HG03280 (cell line): ENCODE measurements around the gene ZBTB16.

Source experiments
- ATAC-seq: cut with Tn5 transposase; IDR thresholded peaks from one replicate; pipeline ENCODE4 v1.9.1; 2021; ENCODE audit warnings: mild to moderate bottlenecking, moderate library complexity; ENCODE audit not compliant: unreplicated experiment

Gene ZBTB16

DNA sequence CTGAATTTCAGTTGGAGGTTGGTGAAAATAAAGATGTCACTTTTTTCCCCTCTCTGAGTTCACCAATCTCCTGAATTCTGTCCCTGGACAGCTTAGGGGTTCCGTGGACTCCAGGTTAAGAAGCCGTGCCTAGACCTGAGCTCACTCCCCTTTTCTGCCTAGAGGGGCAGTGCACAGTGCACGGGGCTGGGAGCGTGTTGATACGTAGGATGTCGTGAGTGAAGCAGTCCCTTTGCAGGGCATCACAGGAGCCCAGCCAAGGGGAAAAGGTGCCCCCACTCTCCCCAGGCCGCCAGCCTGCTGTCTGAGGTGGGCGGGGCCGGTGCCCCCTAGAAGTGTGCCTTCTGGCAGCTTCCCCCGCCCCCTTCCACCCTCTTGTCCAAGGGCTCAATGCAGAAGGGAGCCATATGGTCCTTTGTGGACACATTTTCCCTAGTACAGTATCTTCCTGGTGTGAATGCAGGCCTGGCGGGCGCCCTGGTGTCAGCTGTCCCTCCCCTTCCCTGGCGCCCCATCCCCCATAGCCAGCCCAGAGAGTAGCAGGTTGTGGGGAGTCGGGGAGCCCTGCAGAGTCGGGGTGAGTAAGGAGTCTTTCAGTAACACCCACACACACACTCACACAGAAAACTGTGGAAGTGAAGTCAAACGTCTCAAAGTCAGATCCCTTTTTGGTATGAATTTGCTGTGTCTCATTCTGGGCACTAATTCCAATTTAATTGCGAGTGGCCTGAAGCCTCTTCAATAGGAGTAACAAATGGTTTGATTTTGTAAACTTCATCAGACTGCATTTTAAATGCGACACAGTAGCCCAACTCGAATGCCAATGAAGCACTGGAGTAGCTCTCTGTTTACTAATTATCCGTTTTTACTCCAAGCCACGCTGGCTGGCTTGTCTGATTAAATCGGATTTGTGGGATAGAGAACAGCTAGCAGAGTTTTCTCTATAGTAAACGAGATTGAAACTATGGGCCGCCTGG is 169.2 kb downstream of the ZBTB16 start:
- no peak for ATAC-seq

DNA sequence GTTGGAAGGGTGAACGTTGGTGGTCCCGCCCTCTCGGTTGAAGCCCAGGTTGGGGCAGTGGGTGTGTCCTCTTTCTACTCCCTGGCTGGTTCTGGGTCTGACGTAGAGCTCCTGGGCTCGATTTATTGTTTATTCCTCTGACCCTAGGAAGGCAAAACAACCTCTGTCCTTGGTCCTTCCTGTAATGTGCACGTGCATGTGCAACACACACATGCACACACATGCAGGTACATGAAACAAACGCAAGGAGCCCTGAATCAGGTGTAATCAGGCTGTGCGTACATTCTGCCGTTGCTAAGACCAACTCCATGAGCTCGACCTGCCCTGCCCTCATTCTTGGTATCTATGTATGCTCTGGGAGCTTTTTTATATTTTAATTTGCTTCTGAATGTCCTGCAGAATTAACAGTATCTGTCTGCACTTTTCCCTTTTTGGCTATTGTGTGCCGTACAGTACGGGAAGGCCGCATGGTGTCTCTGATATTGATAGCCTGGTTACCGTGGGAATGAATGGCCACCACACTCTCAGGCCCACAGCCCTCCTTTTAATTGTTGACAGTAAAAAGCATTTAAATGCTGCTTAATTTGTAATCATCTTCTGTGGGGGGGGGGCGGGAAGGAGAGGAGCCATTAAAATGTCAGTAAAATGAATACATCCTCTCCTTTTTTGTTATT is 170.7 kb downstream of the ZBTB16 start:
- ATAC-seq = no peak

DNA sequence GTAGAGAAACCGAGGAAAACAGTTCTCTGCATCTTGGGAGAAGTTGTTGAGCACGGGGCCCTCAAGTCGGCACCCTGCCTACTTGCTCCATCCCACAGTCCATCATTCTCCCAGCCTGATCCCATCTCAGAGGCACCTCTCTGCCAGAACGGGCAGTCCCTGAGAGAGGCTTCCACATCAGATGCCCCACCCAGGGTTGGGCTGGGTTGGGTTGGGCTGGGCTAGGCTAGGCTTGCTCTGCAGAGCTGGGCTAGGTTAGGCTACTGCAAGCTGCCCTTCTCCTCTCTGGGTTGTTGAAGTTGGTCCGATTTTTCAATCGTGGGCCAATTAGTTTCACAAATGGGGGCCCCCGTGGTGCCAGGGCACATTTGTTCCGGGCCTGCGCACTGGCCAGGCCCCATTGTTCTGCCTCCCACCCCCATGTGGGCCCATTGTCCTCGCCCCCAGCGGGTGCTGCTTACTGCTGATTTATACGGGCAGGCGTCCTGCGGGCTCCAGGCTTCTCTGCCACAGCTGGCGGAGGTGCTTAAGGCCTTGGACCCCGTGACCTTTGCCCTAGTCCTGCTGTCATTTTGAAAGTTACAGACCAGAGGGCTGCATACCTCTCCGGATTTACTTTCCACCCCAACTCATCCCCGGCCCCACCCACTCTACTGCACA is 173.0 kb downstream of the ZBTB16 start:
- ATAC-seq = no peak

DNA sequence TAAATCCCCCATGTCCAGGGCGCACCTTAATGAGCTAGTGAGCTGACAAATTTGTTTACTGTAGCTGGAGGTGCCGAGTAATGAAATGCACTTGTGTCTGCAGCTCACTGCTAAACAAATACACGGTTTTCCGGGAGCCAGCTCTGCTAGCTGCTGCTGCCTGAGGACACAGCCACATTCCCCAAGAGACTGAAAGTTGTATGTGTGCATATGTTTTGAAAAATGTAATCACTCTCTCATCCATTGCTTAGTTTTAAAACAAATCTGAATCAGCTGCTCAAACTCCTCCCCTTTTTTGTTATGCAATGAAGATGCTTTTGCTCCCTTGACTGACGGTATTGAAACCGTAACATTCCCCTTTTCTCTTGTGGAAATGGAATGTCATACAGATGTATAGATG is 174.2 kb downstream of the ZBTB16 start:
- no peak for ATAC-seq

DNA sequence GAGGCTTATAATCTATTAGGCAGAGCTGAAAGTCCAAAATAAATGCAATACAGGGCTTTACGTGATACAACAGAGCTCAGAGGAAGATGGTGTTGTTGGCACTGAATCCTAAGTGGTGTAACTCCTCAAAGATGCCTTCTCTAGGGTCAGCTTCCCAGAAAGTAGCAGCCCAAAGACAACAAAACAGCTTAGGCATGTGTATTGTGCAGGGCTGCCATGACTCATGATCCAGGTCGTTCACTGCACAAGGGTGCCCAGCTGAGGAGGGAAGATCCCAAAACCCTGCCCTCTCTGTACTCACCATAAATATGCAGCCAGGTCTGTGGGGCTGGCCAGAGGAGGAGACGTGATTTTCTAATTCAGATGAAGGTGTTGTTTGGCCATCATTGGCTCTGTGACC is 177.3 kb downstream of the ZBTB16 start:
- ATAC-seq = no peak

DNA sequence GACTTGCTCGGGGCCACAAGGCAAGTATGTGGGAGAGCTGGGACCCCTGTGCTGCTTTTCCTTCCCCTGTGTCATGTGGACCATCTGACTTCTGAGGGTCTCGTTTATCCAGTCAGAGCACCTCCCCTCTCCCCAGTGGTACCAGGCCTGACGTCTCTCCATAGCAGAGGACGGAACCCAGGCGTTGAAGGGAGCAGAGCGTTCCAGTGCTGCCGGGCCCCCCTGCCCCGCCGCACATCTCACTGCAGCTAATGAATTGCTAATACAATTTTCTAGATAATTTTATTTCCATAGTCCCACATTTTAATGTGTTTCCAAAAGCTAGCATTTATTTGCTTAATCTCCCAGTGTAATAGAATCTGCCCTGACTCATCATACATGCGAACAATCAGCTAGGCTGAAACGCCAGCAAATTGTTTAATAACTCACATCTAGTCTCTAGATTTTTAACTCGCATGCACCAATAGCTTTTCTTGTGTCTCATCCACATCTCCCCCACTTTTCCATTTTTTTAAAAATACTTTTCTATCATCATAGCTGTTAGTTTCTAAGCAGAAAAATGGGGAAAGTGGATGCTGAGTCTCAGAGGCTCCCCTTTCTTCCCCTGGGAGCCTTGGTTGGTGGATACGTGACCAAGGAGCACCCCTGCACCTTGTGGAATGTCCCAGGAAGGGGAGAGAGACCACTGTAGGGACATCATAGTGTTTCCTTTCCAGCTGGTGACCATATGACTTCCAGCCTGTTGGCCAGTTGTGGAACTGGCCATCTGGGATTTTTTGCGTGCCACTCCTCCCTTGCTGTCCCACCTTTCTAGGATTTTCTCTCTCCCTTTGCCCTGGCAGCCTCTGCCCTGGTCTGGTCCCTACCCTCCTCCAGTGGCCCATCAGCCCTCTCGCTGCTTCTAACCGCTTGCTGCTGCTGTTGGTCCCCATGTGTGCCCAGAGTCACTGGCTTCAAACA is 178.1 kb downstream of the ZBTB16 start:
- no peak for ATAC-seq

DNA sequence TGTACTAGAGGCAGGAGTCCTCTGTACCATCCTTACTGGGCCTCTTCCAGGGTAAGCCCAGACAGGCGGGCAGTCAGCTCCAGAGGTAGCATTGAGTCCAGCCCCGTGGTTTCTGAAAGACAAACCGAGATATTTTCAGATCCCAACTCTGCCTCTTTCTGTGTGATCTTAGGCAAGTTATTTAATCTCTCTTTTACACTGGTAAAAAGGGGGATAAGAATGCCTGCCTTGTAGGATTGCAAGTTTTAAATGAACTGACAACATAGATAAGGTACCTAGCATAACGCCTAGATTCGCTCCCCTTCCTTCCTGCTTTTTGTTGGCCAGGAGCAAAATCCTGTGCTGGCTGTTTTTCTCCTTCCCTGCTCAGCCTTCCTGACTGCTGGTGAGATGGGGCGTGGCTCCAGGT is 180.2 kb downstream of the ZBTB16 start:
- ATAC-seq = no peak

DNA sequence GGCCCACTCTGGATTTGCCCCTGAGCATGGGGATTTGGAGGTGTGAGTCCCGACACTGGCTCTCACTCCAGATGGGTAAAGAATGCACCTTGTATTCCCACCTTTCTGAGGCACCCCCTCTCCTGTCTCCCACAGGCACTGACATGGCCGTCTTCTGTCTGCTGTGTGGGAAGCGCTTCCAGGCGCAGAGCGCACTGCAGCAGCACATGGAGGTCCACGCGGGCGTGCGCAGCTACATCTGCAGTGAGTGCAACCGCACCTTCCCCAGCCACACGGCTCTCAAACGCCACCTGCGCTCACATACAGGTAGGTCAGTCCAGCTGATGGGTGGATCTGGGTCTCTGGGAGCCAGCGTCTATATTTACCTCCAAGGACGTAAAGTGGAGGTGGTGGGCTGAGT is 182.5 kb downstream of the ZBTB16 start:
- ATAC-seq = no peak

DNA sequence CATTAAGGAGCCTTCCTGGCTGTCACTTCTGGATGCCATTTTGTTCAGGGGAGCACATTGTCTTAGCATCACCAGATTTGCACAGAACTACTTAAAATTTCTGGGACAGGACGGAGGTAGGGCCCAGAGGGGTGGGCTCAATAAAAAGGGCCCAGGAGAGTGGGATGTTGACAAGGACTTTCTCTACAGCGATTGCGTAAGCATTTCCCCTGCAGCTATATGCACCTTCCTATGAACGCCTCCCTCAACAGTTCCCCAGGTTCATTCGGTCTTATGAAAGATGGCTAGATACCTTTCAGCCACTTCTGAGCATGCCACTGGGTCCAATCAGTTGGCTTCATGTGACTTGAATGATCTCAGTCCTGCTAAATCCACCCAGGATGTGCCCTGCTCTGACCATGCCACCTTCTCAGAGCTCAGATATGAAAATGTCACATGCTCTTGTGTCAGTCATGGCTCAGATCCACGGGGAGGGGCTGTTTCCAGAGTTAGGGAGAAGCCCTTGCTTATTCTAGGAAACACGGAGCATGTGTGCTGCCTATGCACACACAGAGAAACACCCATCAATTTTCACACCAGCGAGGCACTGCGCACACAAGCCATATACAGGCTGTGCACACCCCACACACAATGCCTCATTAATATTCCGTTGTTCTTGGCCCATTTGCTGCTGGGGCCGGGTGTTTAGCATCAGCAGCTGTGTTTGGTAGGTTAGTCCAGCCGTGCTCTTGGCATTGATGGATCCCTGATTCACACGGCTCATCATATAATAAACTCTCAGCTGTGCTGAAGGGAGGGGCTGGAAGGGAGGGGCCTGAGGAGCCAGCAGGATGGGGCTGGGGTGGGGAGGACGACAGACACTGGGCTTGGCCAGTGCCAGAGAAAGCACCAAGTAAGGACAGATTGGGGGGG is 184.2 kb downstream of the ZBTB16 start:
- ATAC-seq = no peak

DNA sequence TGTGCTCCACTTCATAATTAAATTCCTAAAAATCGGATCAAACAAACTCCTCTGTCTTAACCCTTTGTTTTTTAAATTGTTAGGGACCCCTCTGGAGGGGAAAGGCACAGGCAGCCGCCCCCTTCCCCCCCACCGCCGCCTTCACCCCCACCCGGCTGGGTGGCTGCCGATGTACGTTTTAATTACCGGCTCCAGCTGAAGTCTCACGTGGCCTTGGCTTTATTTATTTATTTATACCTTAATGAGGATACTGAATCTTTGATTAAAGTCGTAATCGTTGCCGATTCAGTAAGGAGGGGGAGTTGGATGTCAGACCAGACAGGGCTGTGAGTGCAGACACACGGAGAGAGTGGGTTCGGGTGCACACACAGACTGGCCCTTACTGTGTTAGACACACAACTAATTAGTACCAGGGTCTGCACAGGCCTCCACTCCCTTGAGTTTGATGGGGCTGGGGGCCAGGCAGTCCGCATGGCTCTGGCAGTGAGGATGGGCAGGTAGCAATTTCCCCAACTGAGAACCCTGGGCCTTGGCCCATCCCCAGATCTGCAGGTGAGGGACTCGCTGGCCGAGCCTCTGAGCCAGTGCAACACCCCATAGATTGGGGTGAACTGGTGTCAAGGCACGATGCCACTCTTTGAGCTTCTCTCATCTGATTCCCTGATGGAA is 185.3 kb downstream of the ZBTB16 start:
- no peak for ATAC-seq

DNA sequence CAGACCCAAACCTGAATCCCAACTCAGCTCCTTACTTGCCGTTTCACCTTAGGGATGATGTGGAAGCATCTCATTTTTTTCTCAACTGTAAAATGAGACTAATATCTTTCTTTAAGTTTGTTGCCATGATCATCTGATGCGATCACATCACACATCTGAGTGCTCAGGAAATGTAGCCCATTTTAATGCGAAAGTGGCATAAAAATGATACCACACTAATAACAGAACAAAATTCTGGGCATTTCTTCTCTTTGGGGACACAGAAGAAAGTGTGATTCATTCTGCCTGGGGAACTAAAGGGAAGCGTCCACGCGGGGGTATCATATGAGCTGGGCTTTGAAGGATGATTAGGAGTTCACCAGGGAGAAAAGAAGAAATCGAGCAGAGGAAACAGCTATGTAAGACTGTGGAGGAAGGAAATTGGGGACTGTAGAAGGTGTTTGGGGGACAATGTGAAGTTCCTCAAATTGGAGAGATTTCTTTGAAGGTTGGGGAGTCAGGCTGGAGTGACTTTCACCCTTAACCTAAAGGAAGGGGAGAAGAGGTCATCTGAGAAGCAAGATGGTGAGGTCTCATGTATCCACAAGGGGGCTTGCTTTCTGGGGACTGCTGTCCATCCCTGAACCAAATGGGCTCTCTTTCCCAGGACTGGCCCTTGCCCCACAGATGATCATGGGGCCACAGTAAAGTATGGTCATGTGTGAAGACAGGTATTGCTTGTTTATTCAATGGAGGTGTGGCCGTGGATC is 187.0 kb downstream of the ZBTB16 start:
- no peak for ATAC-seq

DNA sequence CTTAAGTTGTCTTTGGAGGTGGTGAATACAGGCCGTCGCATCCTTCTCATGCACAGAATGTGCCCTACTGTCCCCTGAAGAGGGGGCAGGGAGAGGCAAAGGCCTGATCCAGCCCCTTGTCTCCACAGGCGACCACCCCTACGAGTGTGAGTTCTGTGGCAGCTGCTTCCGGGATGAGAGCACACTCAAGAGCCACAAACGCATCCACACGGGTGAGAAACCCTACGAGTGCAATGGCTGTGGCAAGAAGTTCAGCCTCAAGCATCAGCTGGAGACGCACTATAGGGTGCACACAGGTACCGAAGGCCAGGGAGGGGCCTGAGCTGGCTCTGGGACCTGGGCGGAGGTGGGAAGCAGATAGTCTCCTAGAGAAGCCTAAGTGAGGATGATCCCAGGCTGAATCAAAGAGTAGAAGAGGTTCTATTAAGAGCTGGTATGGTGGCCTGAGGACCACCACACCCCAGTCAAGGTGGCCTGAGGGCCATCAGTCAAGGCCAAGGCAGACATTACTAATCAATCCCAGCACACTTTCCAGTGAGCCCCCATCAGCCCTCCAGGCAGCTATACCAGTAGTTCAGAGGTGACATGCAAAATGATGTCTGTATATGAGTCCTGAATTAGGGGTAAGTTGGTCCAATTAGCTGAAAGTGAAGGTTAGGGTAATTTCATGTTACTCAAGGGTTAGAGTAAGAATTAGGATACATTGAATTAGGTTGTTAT is 187.7 kb downstream of the ZBTB16 start:
- ATAC-seq = no peak

DNA sequence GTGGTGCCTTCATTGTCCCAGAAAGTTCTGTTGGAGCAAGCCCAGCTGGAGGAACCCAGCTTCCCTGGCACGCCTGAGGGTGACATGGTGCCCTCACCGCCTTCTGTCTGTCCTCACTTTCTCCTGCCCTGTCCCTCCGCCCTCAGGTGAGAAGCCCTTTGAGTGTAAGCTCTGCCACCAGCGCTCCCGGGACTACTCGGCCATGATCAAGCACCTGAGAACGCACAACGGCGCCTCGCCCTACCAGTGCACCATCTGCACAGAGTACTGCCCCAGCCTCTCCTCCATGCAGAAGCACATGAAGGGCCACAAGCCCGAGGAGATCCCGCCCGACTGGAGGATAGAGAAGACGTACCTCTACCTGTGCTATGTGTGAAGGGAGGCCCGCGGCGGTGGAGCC is 190.7 kb downstream of the ZBTB16 start:
- no peak for ATAC-seq

DNA sequence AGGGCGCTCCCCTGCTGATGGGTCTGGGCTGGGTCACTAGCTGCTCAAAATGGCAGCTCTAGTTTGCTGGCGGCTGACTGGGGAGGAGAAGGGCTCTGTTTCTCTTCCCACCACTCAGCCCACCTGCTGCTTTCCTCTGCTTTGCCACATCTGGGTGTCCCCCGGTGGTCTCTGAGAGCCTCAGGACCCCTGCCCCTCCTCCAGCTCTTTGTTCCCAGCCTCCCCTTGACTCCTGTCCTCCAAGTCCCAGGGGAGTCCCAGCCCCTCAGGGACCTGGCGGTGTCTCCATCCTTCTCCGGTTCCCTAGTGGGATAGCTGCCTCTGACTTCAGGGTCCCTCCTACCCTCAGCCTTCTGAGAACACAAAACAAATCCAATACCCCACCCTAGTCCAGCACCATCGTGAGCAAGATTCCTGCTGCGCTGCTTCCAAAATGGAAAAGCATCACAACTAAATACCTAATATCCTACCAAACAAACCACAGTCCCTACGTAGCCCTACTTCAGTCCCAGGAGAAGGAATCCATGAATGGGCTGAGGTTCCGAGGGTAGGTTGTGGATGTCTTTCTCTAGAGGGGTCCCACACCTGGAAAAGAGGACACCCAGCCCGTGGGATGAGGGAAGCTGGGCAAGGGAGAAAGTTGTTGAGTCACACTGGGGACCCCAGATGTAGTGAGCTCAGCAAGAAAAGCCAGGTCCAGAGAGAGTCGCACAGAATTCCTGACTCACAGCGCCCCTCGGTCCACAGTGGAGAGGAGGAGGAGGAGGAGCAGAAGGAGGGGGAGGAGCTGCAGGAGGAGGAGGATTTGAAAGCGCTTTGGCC is 191.7 kb downstream of the ZBTB16 start:
- no peak for ATAC-seq

DNA sequence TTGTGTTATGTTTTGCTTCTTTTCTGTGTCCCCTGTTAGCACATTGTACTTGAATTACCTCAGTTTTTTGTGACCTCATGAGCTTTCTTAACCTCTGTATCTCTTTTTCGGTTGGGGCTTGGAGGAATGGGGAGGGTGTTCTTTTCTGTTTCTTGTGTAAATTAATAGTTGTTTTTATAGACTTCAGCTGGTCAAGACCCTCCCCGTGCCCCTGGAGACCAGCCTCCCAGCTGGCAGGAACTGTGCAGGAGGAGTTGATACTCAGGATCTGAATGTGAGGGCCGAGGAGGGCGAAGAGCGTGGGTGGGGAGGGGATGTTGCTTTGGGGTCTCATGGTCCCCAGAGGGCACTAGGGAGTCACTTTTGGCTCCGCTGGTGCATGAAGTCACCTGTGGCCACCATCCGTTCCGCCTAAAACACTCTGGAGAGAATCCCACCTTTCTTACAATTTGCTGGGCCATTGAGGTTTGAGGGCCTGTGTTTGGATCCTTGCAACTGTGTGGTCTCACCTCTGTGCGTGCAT is 192.4 kb downstream of the ZBTB16 start:
- ATAC-seq = no peak

DNA sequence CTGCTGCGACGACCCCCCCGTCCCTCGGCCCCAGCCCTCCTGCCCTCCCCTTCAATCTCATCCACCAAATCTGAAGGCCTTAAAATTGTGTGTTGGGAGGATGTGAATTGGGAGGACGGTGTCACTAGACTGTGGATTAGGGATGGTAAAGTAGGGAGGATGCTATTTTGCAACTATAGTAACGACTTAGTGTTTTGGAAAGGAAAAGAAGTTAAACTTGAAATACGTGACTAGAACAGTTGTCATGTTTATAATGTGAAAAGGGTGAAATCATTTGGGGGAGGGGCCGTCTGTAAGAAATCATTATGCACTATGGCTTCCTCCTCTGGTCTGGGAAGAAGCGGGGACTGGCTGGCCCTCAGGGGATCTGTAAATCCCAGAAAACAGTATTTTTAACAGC is 193.3 kb downstream of the ZBTB16 start:
- no peak for ATAC-seq

DNA sequence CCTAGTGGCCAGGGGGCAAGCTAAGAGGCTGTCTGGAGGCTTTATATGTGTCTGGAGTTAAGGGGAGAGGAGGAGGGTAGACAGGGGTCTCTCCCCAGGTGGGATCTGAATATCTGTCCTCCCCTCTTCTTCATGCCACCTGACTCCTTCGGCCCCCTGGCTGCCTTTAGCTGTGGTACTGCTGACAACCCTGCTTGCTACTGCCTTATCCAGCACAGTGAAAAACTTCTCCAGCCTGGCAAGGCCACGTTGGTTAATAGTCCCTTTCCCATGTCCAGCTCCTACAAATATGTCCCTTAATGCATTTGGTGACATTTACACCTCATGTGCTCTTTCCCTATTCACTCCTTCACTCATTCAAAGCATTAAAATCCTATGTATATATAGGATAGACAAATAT is 194.3 kb downstream of the ZBTB16 start:
- ATAC-seq = no peak
